Uterus (tissue), 4 donors: ENCODE data around the gene BRAF. TPM values are rescaled to one million over a fixed set of nuclear protein-coding genes. Genes with fewer than 3 reads are reported as not detected.

Experiments used
- DNase-seq, 2 donors: peaks; one replicate each; pipeline ENCODE4 v3.0.0-alpha.2; 2019 to 2020
- H3K27ac ChIP-seq, 2 donors: fragments of 200-600 bp; sonication (generic); 1 replicate in 1 of 2; 2 replicates in 1 of 2; pipeline ENCODE4 v1.5.1; 2016 to 2018
- H3K27me3 ChIP-seq, 2 donors: fragments of 200-600 bp; sonication (generic); one replicate each; pipeline ENCODE4 v1.5.1; 2018 to 2019; ENCODE audit warnings: control low read depth in 1 of 2
- H3K36me3 ChIP-seq, 2 donors: fragments of 200-600 bp; sonication (generic); one replicate each; pipeline ENCODE4 v1.5.1; 2019; ENCODE audit warnings: control low read depth in 1 of 2
- H3K4me1 ChIP-seq, 2 donors: fragments of 200-600 bp; sonication (generic); one replicate each; pipeline ENCODE4 v1.5.1; 2018 to 2019; ENCODE audit warnings: control low read depth in 1 of 2
- H3K4me3 ChIP-seq, 2 donors: fragments of 200-600 bp; sonication (generic); 1 replicate in 1 of 2; 2 replicates in 1 of 2; pipeline ENCODE4 v1.5.1; 2018 to 2019; ENCODE audit warnings: mild to moderate bottlenecking in 1 of 2
- H3K9me3 ChIP-seq, 2 donors: fragments of 200-600 bp; sonication (generic); one replicate each; pipeline ENCODE4 v1.5.1; 2019; ENCODE audit warnings: control low read depth in 1 of 2
- CTCF ChIP-seq, 4 experiments: fragments of 200-600 bp in 2 of 4; fragments of 450-650 bp in 2 of 4; sonication (generic) in 2 of 4; IDR thresholded peaks; one replicate each; pipeline ENCODE4 v1.5.1; 2016 to 2019; ENCODE audit warnings: antibody characterized with exemption in 4 of 4, mild to moderate bottlenecking in 2 of 4, moderate library complexity in 1 of 4
- POLR2A ChIP-seq, 2 donors: fragments of 450-650 bp; IDR thresholded peaks; one replicate each; pipeline ENCODE4 v1.6.1; 2016; ENCODE audit warnings: antibody characterized with exemption in 2 of 2, mild to moderate bottlenecking in 1 of 2, moderate library complexity in 1 of 2
- intact Hi-C: fragments of 100-400 bp; cut with DNase I; formaldehyde crosslinking; loops from one replicate; pipeline ENCODE4 v1.15.1; 2023; ENCODE audit warnings: low total_unique reads
- total RNA-seq, 4 donors: library from RNA; depleted of rRNA in 3 of 4; stranded (reverse); fragments of >200 nt in 3 of 4; gene quantifications; one replicate each; pipeline versions ENCODE4 v1.1.0 to v1.2.4, GENCODE V29; 2014 to 2023
- donor health status: DM: yes; HTN: yes; CAD: no.

BRAF gene
- total RNA-seq, 4 donors from 2014 or later, result 42.6 to 76.8 (median 66.5) TPM

DNA sequence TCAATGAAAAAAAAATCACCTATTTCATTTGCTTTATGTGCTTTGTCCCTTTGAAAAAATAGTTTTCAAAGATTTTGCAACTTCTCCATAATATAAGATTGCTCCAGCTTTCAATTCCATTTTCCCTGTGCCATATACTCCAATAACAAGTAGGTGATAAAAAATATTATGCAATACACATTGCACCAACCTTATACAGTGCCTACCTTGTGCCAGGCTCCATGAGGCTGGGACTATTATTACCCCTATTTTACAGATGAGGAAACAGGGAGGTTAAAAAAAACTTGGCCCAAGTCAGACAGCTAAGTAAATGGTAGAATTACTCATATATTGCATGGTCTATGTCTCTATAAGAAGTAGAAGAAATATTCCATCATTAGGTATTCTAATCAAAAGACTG, 57.8 kb downstream of the BRAF start:
- Histone ChIP-seq H3K36me3 (no peaks in the 10 kb centered on the region), H3K27me3 (no peaks in the 10 kb centered on the region), H3K9me3 (no peaks in the 10 kb centered on the region), H3K4me1 (no peaks in the 10 kb centered on the region), H3K27ac (no peak overlapping the region), H3K4me3 (no peak overlapping the region)
- no peak for DNase-seq
- TF ChIP-seq POLR2A (IDR thresholded peaks at IDR 0.05) (no peak), CTCF (IDR thresholded peaks at IDR 0.05) (no peak)
- intact Hi-C loops, result no loop called here

- intact Hi-C loops, result no loop called here
- Histone ChIP-seq H3K27me3 (no peaks in the 10 kb centered on the region), H3K4me1 (no peaks in the 10 kb centered on the region), H3K27ac (no peak overlapping the region), H3K9me3 (no peaks in the 10 kb centered on the region), H3K36me3 (no peaks in the 10 kb centered on the region), H3K4me3 (no peak overlapping the region)
- no peak for DNase-seq
- TF ChIP-seq POLR2A (IDR thresholded peaks at IDR 0.05) (no peak), CTCF (IDR thresholded peaks at IDR 0.05) (no peak)
These were observed 60.0 kb downstream of the BRAF start for GRCh38 chr7:140864732-140865131.

GRCh38 chr7:140863867-140864266, 60.9 kb downstream of the BRAF start:
- TF ChIP-seq POLR2A (IDR thresholded peaks at IDR 0.05) (no peak), CTCF (IDR thresholded peaks at IDR 0.05) (no peak)
- Histone ChIP-seq H3K27ac (no peak overlapping the region), H3K4me3 (no peak overlapping the region), H3K9me3 (no peaks in the 10 kb centered on the region), H3K36me3 (no peaks in the 10 kb centered on the region), H3K4me1 (no peaks in the 10 kb centered on the region), H3K27me3 (no peaks in the 10 kb centered on the region)
- intact Hi-C loops, result no loop called here
- no peak for DNase-seq

GRCh38 chr7:140863184-140863583, 61.5 kb downstream of the BRAF start:
- DNase-seq, result no peak
- H3K27ac ChIP-seq, result no peak overlapping the region
- intact Hi-C loops, result no loop called here

GRCh38 chr7:140857048-140857447, 67.7 kb downstream of the BRAF start:
- Histone ChIP-seq H3K27ac (no peak overlapping the region), H3K9me3 (no peaks in the 10 kb centered on the region), H3K4me1 (no peaks in the 10 kb centered on the region), H3K27me3 (no peaks in the 10 kb centered on the region), H3K4me3 (no peak overlapping the region), H3K36me3 (no peaks in the 10 kb centered on the region)
- TF ChIP-seq POLR2A (IDR thresholded peaks at IDR 0.05) (no peak), CTCF (IDR thresholded peaks at IDR 0.05) (no peak)
- no peak for DNase-seq
- intact Hi-C loops, result no loop called here

More at GRCh38 chr7:140863184-140863583, 61.5 kb downstream of the BRAF start:
- Histone ChIP-seq H3K36me3 (no peaks in the 10 kb centered on the region), H3K4me3 (no peak overlapping the region), H3K4me1 (no peaks in the 10 kb centered on the region), H3K9me3 (no peaks in the 10 kb centered on the region), H3K27me3 (no peaks in the 10 kb centered on the region)
- no peak for TF ChIP-seq POLR2A (IDR thresholded peaks at IDR 0.05)
- TF ChIP-seq CTCF (IDR thresholded peaks at IDR 0.05), result no peak
